ENCODE measurements around the gene FBXO31.
"Not testable (repeated sequence)": the region's sequence is repeated elsewhere in the genome, so short reads cannot be mapped to it uniquely, and the experiment has no call there.

The FBXO31 gene

DNA sequence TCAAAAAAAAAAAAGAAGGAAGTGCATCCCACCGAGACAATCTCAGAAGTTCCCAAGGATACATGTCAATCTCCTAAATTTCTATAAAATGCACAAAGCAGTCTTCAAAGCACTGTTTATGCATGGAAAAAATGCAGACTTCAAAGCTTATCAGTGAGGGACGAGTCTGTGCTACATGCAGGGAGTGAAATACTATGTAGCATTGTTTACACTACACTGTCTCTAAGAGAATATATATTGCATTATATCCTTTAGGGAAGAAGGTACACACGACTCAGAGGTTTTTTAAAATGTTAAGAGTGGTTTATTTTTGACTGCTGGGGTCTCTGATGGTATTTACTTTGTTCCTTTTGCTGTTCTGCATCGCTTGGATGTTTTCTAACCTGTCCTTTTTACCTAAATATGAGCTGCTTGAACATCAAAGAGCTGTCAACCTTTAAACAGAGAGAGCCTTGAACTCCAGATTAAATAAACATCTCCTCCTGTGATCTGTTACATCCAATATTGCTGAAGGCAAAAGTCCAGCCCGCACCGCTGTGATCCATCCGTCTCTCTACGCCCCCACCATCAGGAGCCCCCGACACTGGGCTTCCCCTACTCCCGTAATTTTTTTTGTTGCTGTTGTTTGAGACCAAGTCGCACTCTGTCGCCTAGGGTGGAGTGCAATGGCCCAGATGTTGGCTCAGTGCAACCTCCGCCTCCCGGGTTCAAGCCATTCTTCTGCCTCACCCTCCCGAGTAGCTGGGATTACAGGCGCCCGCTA lies 1.4 kb downstream of the FBXO31 start:
- no peak for DNase-seq

DNA sequence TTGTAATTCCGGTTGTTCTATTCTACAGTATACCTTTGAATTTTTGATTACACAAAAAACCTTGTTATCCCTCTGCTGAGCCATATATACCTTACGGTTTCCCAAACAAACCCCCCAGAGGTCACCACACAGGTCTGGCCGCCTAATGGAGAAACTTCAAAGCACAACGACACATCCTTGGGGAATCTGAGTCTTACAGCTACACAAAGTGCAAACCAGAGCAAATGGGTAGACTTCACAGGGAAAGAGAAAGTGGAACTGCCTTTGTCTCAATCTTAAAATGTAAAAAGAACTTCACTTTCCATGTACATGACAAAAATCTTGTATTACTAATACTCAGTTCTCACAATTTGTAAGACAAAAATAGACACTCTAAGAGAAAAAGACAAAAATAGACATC lies 2.7 kb downstream of the FBXO31 start:
- DNase-seq = no peak

DNA sequence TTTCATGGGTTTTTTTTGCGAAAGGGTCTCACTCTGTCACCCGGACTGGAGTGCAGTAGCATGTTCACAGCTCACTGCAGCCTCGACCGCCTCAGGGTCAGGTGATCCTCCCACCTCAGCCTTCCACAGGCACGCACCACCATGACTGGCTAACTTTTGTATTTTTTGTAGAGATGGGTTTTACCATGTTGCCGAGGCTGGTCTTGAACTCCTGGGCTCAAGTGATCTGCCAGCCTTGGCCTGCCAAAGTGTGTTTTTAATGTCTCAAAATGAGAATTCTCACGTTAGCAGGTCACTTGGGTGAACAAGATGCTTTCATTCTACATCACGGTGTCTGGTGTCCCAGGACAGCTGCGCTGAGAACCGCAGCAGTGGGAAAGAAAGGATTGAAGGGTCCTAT lies 3.2 kb downstream of the FBXO31 start:
- DNase-seq = no peak

DNA sequence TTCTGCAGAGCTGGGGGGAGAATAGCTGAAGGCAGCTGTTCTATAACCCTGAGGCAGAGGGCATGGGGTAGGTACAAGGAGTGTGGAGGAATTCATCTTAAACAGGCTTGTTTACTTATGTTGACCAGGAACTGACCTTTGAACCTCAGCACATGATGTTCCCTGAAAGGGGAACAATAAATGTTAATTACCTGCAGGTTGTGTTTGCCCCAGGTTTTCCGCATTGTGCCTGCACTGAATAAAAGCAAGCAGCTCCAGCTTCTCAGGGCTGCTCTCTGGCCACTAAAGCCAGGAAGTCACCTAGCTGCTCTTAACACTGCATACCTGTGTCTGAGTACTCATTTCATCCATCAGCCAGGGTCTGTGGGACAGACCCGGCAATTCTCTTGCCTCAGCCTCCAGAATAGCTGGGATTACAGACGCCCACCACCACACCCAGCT lies 4.2 kb downstream of the FBXO31 start:
- not testable (repeated sequence) for DNase-seq

DNA sequence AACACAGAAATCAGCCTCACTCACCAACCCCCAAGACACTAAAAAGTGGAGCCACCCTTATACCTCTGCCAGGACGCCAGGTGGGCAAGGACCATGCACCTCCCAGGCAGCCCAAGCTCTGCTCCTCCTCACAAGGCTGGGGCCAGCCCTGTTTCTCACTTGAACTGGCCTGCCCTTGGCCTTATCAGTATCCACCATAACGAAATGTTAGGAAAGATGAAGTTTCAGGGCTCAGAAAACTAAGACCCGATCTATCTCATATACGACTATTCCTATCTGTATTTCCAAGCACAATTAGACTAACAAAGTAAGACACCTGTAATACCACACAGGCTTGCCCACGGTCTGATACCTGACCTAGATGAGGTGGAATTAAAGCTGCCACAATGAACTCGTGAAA lies 6.9 kb downstream of the FBXO31 start:
- DNase-seq = no peak

DNA sequence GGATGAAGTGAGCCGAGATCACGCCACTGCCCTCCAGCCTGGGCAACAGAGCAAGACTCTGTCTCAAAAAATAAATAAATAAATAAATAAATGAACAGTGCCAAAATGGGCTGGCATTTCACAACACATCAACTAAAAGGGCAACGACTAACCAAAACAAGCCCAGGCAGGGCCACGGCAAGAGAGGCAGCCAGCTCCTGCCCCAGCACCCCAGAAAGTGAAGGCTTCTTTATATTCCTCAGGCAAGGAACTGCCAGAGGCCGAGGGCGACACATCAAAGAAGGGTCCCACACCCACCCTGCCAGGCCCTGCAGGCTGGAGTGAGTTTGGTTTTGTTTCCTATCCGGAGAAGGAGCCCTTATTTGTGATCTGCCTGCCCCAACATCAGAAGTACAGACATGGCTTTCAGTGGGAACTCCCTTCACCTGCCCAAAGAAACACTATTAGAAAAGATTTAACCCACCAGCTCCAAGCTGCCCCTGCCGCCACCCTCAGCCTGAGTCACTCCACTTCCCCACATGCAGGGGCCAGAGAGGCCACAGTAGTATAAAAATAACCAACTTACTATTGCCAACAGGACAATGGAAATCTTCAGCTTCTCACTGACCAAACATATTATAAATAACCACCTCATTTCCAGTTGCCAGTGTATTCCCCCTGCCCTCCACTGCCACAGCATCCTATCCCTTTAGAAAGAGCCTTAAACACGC lies 8.0 kb downstream of the FBXO31 start:
- no peak for DNase-seq

DNA sequence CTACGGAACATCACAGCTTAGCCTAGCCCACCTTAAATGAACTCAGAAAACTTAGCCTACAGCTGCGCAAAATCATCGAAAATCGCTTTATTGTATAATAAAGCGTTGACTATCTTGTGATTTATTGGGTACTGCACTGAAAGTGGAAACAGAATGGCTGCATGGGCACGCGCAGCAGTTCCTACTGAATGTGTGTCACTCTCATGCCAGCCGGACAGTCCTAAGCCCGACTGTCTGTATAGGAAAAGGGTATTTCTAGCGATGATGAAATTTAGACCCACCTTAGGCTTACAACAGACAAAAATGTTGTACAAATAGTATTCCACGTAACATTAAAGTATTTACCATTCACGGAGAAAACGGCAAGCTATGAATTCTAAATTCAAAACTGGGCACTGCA lies 9.3 kb downstream of the FBXO31 start:
- DNase-seq = no peak

DNA sequence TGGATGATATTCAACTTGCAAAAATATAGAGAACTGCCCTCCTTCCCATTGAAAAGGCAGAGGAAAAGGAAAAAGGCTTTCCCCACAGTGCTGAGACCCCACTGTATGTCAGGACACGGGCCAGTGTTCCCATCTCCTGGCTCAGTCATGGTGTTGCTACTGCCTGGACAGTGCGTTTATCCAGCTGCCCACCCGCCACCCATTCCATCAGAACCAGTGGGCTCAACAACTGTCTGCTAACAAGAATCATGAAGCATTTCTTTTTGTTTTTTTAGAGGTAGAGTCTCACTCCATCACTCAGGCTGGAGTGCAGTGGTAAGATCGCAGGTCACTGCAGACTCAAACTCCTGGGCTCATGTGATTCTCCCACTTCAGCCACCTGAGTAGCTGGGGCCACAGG lies 11.3 kb downstream of the FBXO31 start:
- no peak for DNase-seq

DNA sequence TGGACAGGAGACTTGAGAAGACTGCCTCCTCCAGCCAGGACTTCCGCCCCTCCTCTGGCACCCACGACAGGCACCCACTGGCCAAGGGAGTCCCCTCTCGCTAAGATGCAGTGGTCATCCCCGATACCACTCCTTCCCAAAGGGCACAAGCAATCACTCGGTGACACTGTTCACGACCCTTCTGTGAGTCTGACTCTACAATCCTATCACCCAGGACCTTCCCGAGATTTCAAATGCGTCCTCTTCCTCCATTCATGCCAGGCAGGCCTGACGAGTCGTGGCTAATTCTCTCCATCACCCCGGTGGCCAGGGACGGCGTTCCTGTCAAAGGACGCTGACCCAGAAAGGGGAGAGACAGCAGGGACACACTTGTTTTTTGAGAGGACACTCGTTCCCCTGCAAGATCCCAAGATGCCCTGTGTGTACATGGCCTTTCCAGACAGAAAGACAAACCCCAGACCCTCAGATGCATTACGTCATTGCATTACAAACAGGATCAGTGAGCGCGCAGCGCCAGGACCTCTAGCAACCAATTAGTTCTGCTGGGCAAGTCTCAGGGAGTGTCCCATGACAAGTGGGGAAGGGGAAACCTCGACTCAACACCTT lies 12.2 kb downstream of the FBXO31 start:
- no peak for DNase-seq

DNA sequence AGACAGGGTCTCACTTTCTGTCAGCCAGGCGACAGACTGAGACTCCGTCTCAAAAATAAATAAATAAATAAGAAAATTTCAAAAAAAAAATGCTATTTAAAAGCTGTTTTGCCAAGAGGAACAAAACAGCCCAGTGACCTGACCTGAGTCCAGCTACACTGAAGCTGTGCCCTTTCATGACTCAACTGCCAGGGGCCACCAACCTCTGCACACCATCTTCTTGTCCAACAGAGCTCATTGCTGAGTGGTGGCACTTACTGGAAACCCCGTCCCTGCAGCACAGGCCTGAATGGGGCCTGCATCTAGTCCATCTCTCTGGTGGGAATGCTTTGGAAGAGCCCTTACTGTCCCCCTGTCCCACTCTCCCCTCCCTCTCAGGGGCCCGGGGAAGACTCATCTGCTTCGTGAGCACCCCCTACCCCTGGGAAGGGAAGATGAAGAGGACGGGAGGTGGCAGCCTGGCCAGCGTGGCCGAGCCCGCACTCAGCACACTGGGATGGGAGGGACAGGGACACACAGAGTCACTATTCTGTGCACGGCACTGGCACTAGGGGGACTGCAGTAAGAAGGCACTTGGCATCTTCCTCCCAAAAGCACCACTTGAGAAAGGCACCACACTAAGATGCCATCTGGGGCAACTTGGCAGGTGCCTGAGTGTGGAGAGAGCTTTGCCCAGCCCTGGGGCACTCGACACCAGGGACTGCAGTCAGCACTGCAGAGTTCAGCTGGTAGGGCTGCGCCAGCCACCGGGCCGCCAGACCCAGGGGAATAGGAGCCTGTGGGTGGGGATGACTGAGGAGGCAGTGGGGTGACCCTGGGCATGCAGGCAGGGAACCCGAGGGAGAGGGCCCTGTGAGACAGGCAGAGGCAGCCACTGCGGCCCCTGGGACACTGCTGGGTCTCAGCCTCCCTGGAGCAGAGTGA lies 13.5 kb downstream of the FBXO31 start:
- DNase-seq = no peak

DNA sequence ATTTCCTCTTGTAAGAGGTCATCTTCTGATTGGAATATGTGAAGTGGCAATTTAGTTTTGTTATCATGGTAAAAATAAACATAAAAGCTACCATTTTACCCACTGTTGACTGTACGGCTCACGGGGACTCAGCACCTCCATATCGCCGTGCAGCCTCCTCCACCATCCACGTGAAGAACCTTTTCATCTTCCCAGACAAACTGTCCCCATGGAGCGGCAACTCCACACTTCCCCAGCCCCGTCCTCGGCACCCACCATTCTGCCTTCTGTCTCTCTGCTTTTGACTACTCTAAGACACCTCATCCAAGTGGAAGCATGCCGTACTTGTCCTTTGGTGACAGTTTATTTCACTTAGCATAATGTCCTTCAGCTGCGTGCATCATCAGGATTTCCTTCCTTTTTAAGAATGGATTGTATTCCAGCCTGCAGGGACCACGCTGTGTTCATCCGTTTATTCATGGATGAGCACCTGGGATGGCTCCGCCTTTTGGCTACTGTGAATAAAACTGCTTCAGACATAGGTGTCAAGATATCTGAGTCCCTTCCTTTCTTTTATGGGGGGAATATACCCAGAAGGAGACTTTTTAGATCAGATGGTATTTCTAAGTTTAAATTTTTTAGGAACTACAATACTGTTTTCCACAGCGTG lies 14.3 kb downstream of the FBXO31 start:
- DNase-seq = no peak

DNA sequence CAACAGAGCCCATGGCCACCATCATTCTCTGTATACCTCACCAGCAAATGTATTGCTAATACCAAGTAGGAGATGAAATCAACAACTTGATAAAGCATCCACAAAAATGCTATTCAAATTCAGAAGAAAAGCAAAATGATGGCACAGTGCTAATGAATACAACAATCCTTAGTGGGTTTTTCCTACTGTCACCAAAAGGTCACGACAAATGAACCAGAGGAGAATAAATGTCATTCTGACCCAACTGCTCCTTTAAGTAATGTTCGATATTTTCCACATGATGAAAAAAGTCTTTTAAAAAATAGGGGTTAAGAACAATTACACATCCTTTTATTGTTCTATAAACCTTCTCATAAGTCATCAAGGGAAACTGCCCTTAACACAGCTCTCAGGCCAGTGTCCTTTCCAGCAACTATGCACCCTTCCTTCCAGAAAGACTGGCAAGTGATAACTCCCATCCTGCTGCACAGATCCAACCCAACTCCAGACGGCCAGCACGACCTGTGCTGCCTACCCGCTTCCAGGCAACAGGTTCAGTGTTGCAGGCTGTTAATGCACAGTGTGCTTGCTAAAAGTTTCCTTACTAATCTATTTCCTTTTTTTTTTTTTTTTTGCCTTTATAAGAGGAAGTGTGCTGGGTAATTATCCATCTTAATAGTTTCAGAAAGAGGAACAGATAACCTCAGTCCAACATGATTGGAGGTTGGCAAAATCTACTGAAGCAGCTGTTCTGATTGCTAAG lies 15.4 kb downstream of the FBXO31 start:
- DNase-seq = no peak

DNA sequence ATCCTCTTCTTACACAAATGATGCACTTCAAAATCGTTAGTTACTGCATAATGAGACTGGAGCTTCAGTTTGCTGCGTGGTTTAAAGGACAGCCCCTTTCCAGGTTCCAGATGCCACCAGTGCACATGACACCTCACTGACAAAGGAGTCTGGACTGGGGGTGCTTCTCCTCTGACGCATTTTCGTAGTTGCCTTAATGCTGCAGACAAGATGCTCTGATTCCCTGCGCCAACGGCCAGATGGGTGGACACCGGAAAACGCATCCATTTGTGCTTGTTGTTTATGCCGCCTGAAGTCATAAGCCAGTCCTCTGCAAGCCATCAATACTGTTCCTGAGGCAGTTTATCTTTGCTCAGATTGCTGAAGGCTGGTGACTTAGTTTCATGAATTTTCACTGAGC lies 16.0 kb downstream of the FBXO31 start:
- no peak for DNase-seq

DNA sequence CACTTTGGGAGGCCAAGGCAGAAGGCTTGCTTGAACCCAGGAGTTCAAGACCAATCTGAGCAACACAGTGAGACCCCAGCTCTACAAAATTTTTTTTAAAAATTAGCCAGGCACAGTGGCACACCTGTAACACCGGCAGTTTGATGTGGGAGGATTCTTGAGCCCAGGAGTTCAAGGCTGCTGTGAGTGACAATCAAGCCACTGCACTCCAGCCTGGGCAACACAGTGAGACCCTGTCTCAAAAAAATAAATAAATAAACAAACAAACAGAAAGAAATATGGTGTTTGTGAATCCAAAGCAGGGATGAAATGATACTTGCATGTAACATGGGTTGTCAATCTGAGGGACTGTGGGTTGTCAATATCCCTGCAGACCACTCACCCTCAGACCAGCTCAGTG lies 16.6 kb downstream of the FBXO31 start:
- no peak for DNase-seq

DNA sequence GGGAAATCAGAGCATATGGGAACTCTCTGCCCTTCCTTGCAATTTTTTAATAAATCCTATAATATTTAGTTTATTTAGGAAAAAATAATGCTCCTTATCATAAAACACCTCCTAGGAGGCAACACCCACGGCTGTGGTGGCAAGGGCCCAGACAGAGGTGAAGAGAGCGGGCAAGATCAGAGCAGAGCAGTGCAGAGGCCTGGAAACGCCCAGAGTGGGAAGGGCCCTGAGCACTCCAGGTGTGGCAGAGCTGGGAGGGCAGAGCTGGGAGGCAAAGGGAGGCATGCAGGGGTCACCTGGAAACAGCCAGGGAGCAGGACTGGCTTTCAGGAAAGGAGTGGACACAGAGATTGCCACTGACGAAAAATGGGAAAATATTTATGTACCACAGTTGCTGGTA lies 17.3 kb downstream of the FBXO31 start:
- DNase-seq = no peak

DNA sequence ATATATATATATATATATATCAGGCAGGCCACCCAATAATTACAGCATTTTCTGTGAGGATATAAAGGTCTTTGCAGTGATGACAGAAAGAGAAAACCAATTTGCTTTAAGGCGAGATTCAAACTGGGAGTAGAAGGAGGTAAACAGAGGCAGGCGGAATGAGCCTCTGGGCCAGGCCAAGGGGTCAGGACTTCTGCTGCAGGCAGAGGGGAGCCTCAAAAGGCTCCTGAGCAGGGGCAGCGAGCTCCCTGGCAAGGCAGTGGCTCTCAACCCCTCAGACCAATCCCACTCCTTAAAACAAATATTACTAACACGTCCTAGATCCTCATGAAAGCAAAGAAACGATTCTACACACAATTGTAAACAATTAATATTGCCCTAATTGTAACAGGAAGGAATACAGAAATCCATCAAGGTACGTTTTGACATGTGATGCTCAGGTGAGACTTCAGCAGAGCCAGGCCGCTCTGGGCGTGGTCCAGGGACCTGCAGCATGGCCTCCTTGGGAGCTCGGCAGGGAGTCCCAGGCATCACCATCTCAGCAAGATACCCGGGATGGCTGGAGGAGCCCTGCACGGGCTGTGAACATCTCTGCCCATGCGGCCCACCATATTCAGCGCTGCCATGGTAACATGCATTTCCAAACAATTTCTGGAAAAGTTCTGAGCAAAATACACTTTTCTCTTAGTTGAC lies 18.4 kb downstream of the FBXO31 start:
- DNase-seq = no peak

DNA sequence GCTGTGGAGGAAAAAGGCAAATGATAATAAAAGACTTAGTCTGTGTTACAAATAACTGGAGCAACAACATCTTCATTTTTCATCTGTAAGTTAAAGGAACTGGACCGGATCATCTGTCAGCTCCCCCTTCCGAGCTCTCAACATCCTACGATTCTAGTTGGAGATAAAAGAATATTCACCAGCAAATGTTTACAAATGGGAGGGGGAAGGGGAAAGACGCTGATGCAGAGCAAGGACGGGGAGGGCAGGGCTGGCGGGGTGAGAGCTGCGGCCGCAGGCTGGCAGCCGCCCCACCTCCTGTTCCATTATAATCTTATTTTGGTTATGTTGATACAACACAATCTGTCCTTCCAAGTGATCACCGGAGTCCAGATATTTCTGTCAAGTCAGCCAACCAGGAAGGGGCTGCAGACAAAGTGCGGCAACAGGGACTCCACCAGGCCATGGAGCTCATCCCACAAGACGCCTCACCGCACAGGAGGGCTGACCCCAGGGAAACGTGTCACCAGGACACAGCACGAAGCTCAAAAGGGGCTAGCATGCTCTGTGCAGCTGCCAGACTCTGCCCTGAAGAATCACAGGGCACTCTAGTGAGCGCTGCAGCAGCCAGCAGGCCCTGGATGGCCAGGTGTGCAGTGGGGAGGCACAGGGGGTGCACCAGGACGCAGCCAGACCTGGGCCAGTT lies 19.7 kb downstream of the FBXO31 start:
- no peak for DNase-seq

DNA sequence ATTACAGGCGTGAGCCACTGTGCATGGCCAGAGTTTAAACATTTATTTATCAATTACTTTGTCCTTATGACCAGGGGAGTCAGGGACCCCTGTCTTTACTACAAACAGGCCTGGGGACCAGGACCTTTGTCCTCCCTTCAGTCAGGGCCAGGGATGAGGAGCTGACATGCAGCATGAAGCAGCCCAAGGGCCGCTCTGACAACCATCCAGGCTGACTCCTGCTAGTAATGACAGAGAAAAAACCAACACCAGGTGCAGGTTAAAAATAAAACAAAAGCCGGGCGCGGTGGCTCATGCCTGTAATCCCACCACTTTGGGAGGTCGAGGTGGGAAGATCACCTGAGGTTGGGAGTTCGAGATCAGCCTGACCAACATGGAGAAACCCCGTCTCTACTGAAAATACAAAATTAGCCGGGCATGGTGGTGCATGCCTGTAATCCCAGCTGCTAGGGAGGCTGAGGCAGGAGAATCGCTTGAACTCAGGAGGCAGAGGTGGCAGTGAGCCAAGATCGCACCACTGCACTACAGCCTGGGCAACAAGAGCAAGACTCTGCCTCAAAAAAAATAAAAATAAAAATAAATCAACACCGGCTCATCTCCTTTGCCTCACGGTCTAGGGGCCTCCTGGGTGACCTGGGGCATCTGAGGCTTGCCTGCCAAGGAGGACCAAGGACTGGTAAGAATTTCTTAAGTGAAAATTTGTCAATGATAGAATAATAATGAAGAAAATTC lies 20.6 kb downstream of the FBXO31 start:
- not testable (repeated sequence) for DNase-seq

DNA sequence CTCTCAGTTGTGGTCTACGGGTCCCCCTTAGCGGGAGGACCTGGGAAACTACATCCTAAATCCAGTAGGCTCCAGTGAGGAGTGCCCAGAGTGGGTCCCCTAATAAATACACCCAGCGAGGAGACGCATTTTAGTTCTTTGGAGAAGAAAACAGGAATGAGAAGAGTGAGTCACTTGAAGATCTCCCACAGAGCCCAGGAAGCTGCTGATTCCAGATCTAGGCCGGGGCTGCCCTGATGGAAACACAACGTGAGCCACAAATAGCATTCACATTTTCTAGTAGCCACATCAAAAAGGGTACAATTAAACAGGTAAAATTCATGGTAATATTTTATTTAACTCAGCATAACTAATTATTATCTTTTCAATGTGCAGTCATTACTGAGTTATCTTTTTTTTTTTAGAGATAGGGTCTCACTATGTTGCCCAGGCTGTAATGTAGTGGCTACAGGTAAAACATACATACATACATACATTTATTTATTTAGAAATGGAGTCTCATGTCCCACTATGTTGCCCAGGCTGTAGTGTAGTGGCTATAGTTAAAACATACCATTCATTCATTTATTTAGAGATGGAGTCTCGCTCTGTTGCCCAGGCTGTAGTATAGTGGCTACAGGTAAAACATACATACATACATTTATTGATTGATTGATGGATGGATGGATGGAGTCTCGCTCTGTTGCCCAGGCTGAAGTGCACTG lies 21.5 kb downstream of the FBXO31 start:
- DNase-seq = no peak
